ENCODE results near the gene TRIM7. TPM values are rescaled to one million over a fixed set of nuclear protein-coding genes. Genes with fewer than 3 reads are reported as not detected.

The TRIM7 gene
- total and polyA plus RNA-seq, 9 donors: 0.34 to 2.9 (median 0.82) TPM

DNA sequence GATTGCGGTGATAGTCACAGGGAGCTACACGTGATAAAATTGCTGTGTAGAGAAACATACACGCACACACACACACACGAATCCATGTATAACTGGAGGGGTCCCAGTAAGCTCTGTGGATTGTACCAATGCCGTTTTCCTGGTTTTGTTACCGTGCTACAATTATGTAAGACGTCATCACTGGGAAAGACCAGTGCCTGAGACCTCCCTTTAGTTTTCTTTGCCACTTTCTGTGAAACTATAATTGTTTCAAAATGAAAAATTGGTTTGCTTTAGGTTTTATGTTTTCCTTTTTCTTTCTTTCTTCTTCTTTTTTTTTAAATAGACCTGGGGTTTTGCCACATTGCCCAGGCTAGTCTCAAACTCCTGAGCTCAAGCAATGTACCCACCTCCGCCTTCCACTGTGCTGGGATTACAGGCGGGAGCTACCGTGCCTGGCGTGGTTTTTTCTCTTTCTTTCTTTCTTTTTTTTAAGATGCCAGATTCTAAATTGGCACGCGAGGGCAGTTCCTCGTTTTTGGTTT, 36.3 kb downstream of the TRIM7 start:
- peaks cover 3% of the 10 kb centered on the region for H3K27me3 ChIP-seq
- 31 to 35% (median 31%) methylated on average over 14 of the region's 14 CpGs for WGBS, 3 donors
- intact Hi-C loops (cut with DNase I): no loop called here
- no peak overlapping the region for H3K27ac ChIP-seq
- H3K9me3 ChIP-seq: no peaks in the 10 kb centered on the region
- H3K36me3 ChIP-seq: no peaks in the 10 kb centered on the region
- H3K4me3 ChIP-seq: no peak overlapping the region
- DNase-seq: no peak
- TF ChIP-seq EP300 (IDR thresholded peaks at IDR 0.05) (no peak), POLR2A (IDR thresholded peaks at IDR 0.05) (no peak)
- TF ChIP-seq, protein P1, sequence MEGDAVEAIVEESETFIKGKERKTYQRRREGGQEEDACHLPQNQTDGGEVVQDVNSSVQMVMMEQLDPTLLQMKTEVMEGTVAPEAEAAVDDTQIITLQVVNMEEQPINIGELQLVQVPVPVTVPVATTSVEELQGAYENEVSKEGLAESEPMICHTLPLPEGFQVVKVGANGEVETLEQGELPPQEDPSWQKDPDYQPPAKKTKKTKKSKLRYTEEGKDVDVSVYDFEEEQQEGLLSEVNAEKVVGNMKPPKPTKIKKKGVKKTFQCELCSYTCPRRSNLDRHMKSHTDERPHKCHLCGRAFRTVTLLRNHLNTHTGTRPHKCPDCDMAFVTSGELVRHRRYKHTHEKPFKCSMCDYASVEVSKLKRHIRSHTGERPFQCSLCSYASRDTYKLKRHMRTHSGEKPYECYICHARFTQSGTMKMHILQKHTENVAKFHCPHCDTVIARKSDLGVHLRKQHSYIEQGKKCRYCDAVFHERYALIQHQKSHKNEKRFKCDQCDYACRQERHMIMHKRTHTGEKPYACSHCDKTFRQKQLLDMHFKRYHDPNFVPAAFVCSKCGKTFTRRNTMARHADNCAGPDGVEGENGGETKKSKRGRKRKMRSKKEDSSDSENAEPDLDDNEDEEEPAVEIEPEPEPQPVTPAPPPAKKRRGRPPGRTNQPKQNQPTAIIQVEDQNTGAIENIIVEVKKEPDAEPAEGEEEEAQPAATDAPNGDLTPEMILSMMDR (IDR thresholded peaks at IDR 0.05): no peak
- no peaks in the 10 kb centered on the region for H3K4me1 ChIP-seq (ENCODE audit: insufficient read depth)

DNA sequence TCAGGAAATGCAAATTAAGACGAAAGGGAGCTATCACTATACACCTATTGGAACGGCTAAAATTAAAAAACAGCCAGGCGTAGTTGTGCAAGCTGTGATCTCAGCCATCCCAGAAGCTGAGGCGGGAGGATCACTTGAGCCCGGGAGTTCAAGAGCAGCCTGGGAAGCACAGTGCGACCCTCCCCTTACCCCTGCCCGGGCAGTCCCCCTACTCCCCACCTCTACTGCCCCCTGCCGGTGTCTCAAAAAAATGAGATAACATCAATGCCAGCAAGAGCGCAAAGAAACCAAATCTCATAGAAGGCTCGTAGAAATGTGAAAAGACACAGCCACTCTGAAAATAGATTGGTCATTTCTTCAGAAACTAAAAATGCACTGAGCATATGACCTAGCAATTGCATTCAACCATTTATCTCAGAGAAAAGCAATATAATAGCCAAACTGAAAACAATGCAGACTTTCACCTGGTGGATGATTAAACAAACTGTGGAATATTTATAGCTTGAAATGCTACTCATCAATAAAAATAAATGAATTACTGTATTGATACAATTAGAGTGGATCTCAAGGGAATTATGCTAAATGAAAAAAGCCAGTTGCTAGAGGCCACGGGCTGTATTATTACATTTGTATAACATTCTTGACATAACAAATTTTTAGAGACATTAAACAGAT, 37.0 kb downstream of the TRIM7 start:
- intact Hi-C loops (cut with DNase I): no loop called here
- Histone ChIP-seq H3K9me3 (no peaks in the 10 kb centered on the region), H3K4me3 (no peak overlapping the region), H3K27ac (no peak overlapping the region), H3K4me1 (ENCODE audit: insufficient read depth) (no peaks in the 10 kb centered on the region), H3K27me3 (no peaks in the 10 kb centered on the region), H3K36me3 (no peaks in the 10 kb centered on the region)
- no peak for TF ChIP-seq POLR2A (IDR thresholded peaks at IDR 0.05)
- no peak for TF ChIP-seq EP300 (IDR thresholded peaks at IDR 0.05)
- TF ChIP-seq, protein P1 (IDR thresholded peaks at IDR 0.05): no peak
- no peak for DNase-seq
- WGBS, 3 donors: 11 to 15% (median 15%) methylated on average over 11 of the region's 11 CpGs

DNA sequence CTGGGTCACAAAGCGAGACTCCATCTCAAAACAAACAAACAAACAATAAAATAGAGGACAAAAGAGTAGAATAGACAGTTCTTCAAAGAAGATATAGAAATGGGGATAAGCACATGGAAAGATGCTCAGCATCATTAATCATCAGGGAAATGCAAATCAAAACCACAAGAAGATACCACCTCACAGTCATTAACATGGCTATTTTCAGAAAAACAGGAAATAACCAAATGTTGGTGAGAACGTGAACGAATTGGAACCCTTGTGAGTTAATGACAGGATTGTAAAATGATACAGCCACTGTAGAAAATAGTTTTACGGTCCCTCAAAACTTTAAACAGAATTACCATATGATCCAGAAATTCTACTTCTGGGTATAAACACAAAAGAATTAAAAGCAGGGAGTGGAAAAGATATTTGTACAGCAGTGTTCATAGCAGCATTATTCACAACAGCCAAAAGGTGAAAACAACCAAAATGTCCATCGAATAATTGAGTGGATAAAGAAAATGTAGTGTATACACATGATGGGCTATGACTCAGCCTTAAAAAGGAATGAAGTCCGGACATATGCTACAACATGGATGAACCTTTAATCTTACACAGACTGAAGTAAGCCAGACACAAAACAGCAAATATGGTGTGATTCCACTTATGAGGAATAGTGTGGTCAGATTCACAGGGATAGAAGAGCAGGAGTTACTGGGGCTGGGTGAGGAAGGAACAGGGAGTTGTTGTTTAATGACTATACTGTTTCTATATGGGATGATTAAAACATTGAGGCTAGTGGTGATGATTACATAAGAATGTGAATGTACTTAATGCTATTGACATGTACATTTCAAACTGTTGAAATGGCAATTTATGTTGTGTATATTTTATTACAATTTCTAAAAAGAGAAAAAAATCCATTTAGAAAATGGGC, 37.9 kb downstream of the TRIM7 start:
- Histone ChIP-seq H3K27me3 (no peaks in the 10 kb centered on the region), H3K9me3 (no peaks in the 10 kb centered on the region), H3K36me3 (no peaks in the 10 kb centered on the region), H3K4me1 (ENCODE audit: insufficient read depth) (no peaks in the 10 kb centered on the region), H3K4me3 (no peak overlapping the region), H3K27ac (no peak overlapping the region)
- intact Hi-C loops (cut with DNase I): no loop called here
- TF ChIP-seq POLR2A (IDR thresholded peaks at IDR 0.05) (no peak), EP300 (IDR thresholded peaks at IDR 0.05) (no peak)
- TF ChIP-seq, protein P1 (IDR thresholded peaks at IDR 0.05): no peak
- 55 to 65% (median 60%) methylated on average over 6 of the region's 6 CpGs for WGBS, 3 donors
- DNase-seq: no peak

DNA sequence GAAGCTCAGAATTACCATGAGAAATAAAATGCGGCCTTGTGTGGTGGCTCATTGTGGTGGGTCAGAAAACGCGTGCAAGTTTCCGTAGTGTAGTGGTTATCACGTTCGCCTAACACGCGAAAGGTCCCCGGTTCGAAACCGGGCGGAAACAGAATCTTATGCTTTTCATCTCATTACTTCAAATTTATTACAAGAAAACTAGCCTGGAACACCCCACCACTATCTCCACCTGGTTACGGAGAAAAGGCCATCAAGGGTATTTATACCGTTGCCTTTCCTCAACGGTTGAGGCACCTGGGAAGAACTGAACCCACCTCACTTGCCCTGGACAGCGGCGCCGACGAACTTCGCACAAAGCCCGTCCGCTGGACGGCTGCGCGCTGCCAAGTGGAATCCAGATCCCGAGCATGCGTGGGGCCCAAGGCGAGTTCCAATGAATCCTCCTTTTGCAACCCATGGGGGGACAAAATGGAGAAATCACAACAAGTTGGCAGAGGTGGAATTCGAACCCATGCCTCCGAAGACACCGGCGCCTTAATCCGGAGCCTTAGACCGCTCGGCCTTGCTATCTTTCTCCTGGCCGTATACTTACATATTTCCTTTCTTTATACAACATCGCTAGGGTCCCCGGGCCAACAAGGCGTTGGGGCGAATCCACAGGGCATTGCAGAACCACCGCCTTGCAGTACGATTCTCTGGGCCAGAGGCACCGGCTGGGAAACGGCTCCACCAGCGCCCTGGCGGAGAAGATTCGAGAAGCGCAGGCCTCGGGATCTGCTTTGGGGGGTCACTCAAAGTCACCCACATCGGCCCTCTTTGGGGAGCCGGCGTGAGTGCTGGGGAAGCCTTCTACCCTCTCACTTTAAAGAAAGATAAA, 40.7 kb downstream of the TRIM7 start:
- H3K27ac ChIP-seq: no peak overlapping the region
- peaks cover 4% of the 10 kb centered on the region for H3K4me1 ChIP-seq (ENCODE audit: insufficient read depth)
- H3K9me3 ChIP-seq: no peaks in the 10 kb centered on the region
- 5 to 15% (median 10%) methylated on average over 42 to 49 of the region's 52 CpGs for WGBS, 3 donors
- H3K27me3 ChIP-seq: no peaks in the 10 kb centered on the region
- TF ChIP-seq, protein P1 (IDR thresholded peaks at IDR 0.05): no peak
- no peak for TF ChIP-seq EP300 (IDR thresholded peaks at IDR 0.05)
- no peak for TF ChIP-seq POLR2A (IDR thresholded peaks at IDR 0.05)
- intact Hi-C loops (cut with DNase I): no loop called here
- DNase-seq: no peak
- no peaks in the 10 kb centered on the region for H3K36me3 ChIP-seq
- no peak overlapping the region for H3K4me3 ChIP-seq
